ENCODE measurements around the gene ADRA2C. TPM values are rescaled to one million over a fixed set of nuclear protein-coding genes. Genes with fewer than 3 reads are reported as not detected.

Gene ADRA2C
- total and polyA plus RNA-seq, 2 of the 13 experiments (the other 11 are each of a cell fraction or from before 2014, with no cell fraction given), result 15.4 to 69.7 TPM

GRCh38 chr4:3732076-3733028, 33.8 kb upstream of the ADRA2C start:
- Histone ChIP-seq H3K27me3 (ENCODE audit: control insufficient read depth in 1 of 2, insufficient read depth in 2 of 2, low read length in 2 of 2) (peaks cover 8 to 67% of the 10 kb centered on the region in 2 experiments), H3K4me2 (ENCODE audit: low read depth, low read length) (no peak overlapping the region), H3K9me3 (ENCODE audit: low read length) (no peaks in the 10 kb centered on the region), H2AFZ (ENCODE audit: low read length) (no peak overlapping the region), H3K36me3 (replicated peaks in 1 of 2; ENCODE audit: control insufficient read depth in 1 of 2, insufficient read depth in 2 of 2, low read length in 2 of 2) (no peaks in the 10 kb centered on the region), H3K79me2 (ENCODE audit: insufficient read depth, low read length) (no peaks in the 10 kb centered on the region), H4K20me1 (ENCODE audit: insufficient read depth, low read length) (no peaks in the 10 kb centered on the region; the same call in 1 of the 2 replicates), H3K4me1 (ENCODE audit: insufficient read depth, low read length) (no peaks in the 10 kb centered on the region), H3K4me3 (replicated peaks in 1 of 3; ENCODE audit: insufficient read depth in 1 of 3, low read depth in 2 of 3, low read length in 3 of 3) (no peak overlapping the region), H3K27ac (ENCODE audit: extremely low read length, insufficient read depth, low read length) (no peak overlapping the region), H3K9ac (ENCODE audit: insufficient read depth, low read depth, low read length) (no peak overlapping the region)
- POLR2A ChIA-PET, result no interaction called here
- intact Hi-C loops (cut with micrococcal nuclease; ENCODE audit: unreplicated experiment) (no loop called here), in situ Hi-C loops (cut with HindIII; ENCODE audit: extremely low pct_ligation_motif_present, low pct_unique_long_range_greater_than_20kb) (no loop called here)
- 37% methylated on average over 16 of the region's 31 CpGs for WGBS (ENCODE audit: low lambda C conversion rate)
- CTCF ChIA-PET (ENCODE audit: low intra/inter-chr PET ratio, low total read pairs), result no interaction called here
- ATAC-seq, result no peak
- no TSS peak for BruUV-seq (replicated peaks)
- peak; percentile 79; the same call in 1 of the 2 replicates for TF ChIP-seq ZNF768 (CRISPR knock-in tag; IDR thresholded peaks at IDR 0.05)
- no peak for TF ChIP-seq ZNF362 (CRISPR knock-in tag; IDR thresholded peaks at IDR 0.05; ENCODE audit: borderline replicate concordance)
- no peak for DNase-seq (ENCODE audit: low spot score)
- FAIRE-seq, result no peak

- Histone ChIP-seq H3K9me3 (ENCODE audit: low read length) (no peaks in the 10 kb centered on the region), H3K9ac (ENCODE audit: insufficient read depth, low read depth, low read length) (no peak overlapping the region), H4K20me1 (ENCODE audit: insufficient read depth, low read length) (no peaks in the 10 kb centered on the region; the same call in 1 of the 2 replicates), H3K4me1 (ENCODE audit: insufficient read depth, low read length) (no peaks in the 10 kb centered on the region), H3K27me3 (ENCODE audit: control insufficient read depth in 1 of 2, insufficient read depth in 2 of 2, low read length in 2 of 2) (peaks cover 8 to 75% of the 10 kb centered on the region in 2 experiments), H3K36me3 (replicated peaks in 1 of 2; ENCODE audit: control insufficient read depth in 1 of 2, insufficient read depth in 2 of 2, low read length in 2 of 2) (no peaks in the 10 kb centered on the region), H2AFZ (ENCODE audit: low read length) (no peak overlapping the region), H3K27ac (ENCODE audit: extremely low read length, insufficient read depth, low read length) (no peak overlapping the region), H3K4me2 (ENCODE audit: low read depth, low read length) (no peak overlapping the region), H3K4me3 (replicated peaks in 1 of 3; ENCODE audit: insufficient read depth in 1 of 3, low read depth in 2 of 3, low read length in 3 of 3) (no peak overlapping the region), H3K79me2 (ENCODE audit: insufficient read depth, low read length) (no peaks in the 10 kb centered on the region)
- ChIA-PET POLR2A (no interaction called here), CTCF (ENCODE audit: low intra/inter-chr PET ratio, low total read pairs) (no interaction called here)
- TF ChIP-seq SPEN (CRISPR knock-in tag; IDR thresholded peaks at IDR 0.05; ENCODE audit: low read depth) (no peak), FIP1L1 (IDR thresholded peaks at IDR 0.05; ENCODE audit: borderline replicate concordance, insufficient read depth, low read depth, low read length) (no peak), KLF15 (CRISPR knock-in tag; IDR thresholded peaks at IDR 0.05; ENCODE audit: borderline replicate concordance) (no peak)
- TF ChIP-seq, protein P1, sequence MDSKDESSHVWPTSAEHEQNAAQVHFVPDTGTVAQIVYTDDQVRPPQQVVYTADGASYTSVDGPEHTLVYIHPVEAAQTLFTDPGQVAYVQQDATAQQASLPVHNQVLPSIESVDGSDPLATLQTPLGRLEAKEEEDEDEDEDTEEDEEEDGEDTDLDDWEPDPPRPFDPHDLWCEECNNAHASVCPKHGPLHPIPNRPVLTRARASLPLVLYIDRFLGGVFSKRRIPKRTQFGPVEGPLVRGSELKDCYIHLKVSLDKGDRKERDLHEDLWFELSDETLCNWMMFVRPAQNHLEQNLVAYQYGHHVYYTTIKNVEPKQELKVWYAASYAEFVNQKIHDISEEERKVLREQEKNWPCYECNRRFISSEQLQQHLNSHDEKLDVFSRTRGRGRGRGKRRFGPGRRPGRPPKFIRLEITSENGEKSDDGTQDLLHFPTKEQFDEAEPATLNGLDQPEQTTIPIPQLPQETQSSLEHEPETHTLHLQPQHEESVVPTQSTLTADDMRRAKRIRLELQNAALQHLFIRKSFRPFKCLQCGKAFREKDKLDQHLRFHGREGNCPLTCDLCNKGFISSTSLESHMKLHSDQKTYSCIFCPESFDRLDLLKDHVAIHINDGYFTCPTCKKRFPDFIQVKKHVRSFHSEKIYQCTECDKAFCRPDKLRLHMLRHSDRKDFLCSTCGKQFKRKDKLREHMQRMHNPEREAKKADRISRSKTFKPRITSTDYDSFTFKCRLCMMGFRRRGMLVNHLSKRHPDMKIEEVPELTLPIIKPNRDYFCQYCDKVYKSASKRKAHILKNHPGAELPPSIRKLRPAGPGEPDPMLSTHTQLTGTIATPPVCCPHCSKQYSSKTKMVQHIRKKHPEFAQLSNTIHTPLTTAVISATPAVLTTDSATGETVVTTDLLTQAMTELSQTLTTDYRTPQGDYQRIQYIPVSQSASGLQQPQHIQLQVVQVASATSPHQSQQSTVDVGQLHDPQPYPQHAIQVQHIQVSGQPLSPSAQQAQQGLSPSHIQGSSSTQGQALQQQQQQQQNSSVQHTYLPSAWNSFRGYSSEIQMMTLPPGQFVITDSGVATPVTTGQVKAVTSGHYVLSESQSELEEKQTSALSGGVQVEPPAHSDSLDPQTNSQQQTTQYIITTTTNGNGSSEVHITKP (CRISPR knock-in tag; IDR thresholded peaks at IDR 0.05; ENCODE audit: low read depth), result no peak
- TF ChIP-seq, protein P2, sequence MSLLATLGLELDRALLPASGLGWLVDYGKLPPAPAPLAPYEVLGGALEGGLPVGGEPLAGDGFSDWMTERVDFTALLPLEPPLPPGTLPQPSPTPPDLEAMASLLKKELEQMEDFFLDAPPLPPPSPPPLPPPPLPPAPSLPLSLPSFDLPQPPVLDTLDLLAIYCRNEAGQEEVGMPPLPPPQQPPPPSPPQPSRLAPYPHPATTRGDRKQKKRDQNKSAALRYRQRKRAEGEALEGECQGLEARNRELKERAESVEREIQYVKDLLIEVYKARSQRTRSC (CRISPR knock-in tag; IDR thresholded peaks at IDR 0.05; ENCODE audit: low read depth), result no peak
- WGBS (ENCODE audit: low lambda C conversion rate), result no CpG with 5 or more reads among the region's 9 CpGs
- intact Hi-C loops (cut with micrococcal nuclease; ENCODE audit: unreplicated experiment), result no loop called here
- DNase-seq (ENCODE audit: low spot score) (no peak), FAIRE-seq (no peak), ATAC-seq (no peak)
- BruUV-seq (replicated peaks), result no TSS peak
- in situ Hi-C loops (cut with HindIII; ENCODE audit: extremely low pct_ligation_motif_present, low pct_unique_long_range_greater_than_20kb), result no loop called here
Measured at GRCh38 chr4:3733195-3733594, 33.0 kb upstream of the ADRA2C start.

Data from HepG2 (cell line).